K562 (cell line): ENCODE measurements around the gene TRMT44. TPM values are rescaled to one million over a fixed set of nuclear protein-coding genes. Genes with fewer than 3 reads are reported as not detected.

Source experiments
- AFF4 ChIP-seq: sonication (generic); formaldehyde crosslinking; IDR thresholded peaks from 2 replicates; pipeline ENCODE4 v1.8.0; 2023; ENCODE audit warnings: mild to moderate bottlenecking, missing genetic modification reagents
- BHLHE40 ChIP-seq: IDR thresholded peaks from 2 replicates; pipeline ENCODE4 v1.6.1; 2011; ENCODE audit warnings: low read length, improper control_type of control experiment
- CBX3 ChIP-seq, 2 experiments: IDR thresholded peaks; 1 replicate in 1 of 2; 2 replicates in 1 of 2; pipeline ENCODE4 v1.6.1; 2012; ENCODE audit warnings: inconsistent platforms in 2 of 2, low read length in 2 of 2, borderline replicate concordance in 1 of 2, control low read depth in 1 of 2
- CCNT2 ChIP-seq: IDR thresholded peaks from 2 replicates; pipeline ENCODE4 v1.6.1; 2011; ENCODE audit warnings: borderline replicate concordance, low read depth, mild to moderate bottlenecking, moderate library complexity, mixed read lengths, low read length; ENCODE audit not compliant: insufficient read length; ENCODE audit errors: extremely low read depth
- CTBP1 ChIP-seq: fragments of 450-650 bp; IDR thresholded peaks from 2 replicates; pipeline ENCODE4 v1.6.1; 2016; ENCODE audit warnings: borderline replicate concordance
- EGR1 ChIP-seq: fragments of 450-650 bp; conservative IDR thresholded peaks from 2 replicates; pipeline ENCODE4 v1.6.1; 2017; ENCODE audit warnings: mild to moderate bottlenecking
- FOS ChIP-seq: IDR thresholded peaks from 3 replicates; pipeline ENCODE4 v1.6.1; 2011; ENCODE audit not compliant: insufficient read length; ENCODE audit errors: extremely low read depth
- GABPB2 ChIP-seq: fragments of 250-450 bp; sonication (Bioruptor Pico); conservative IDR thresholded peaks from 2 replicates; pipeline ENCODE4 v1.5.1; 2021; ENCODE audit warnings: mild to moderate bottlenecking
- HDGF ChIP-seq: fragments of 450-650 bp; IDR thresholded peaks from 2 replicates; pipeline ENCODE4 v1.6.1; 2016
- KLF13 ChIP-seq: fragments of 450-650 bp; IDR thresholded peaks from 2 replicates; pipeline ENCODE4 v1.6.1; 2016; ENCODE audit warnings: missing genetic modification characterization, low read depth, mild to moderate bottlenecking, missing compliant biosample characterization, moderate library complexity, borderline replicate concordance
- LEF1 ChIP-seq: fragments of 450-650 bp; IDR thresholded peaks from 2 replicates; pipeline ENCODE4 v1.6.1; 2016; ENCODE audit warnings: mild to moderate bottlenecking
- NR4A1 ChIP-seq, 2 experiments: fragments of 250-450 bp in 1 of 2; fragments of 450-650 bp in 1 of 2; sonication (Bioruptor Pico) in 1 of 2; IDR thresholded peaks; 2 replicates each; pipeline versions ENCODE4 v1.4.0 to v1.6.1; 2016 to 2020; ENCODE audit warnings: mild to moderate bottlenecking in 2 of 2, missing compliant biosample characterization in 1 of 2, missing genetic modification characterization in 1 of 2, moderate library complexity in 1 of 2
- PHF8 ChIP-seq: fragments of 200-600 bp; sonication (generic); IDR thresholded peaks from 2 replicates; pipeline ENCODE4 v1.6.1; 2012; ENCODE audit warnings: mixed run types, mild to moderate bottlenecking, inconsistent platforms, low read length, moderate library complexity, borderline replicate concordance
- PTBP1 ChIP-seq: fragments of 200-400 bp; formaldehyde crosslinking; IDR thresholded peaks from 2 replicates; pipeline ENCODE4 v1.6.1; 2017; ENCODE audit warnings: low read depth, low read length
- PYGO2 ChIP-seq: fragments of 450-650 bp; IDR thresholded peaks from 2 replicates; pipeline ENCODE4 v1.6.1; 2016; ENCODE audit warnings: mild to moderate bottlenecking, missing genetic modification characterization, moderate library complexity, missing compliant biosample characterization
- RUNX1 ChIP-seq: sonication (generic); IDR thresholded peaks from 2 replicates; pipeline ENCODE4 v1.6.1; 2016; ENCODE audit warnings: antibody characterized with exemption, low read depth
- SOX6 ChIP-seq: fragments of 450-650 bp; IDR thresholded peaks from 2 replicates; pipeline ENCODE4 v1.6.1; 2014; ENCODE audit warnings: mild to moderate bottlenecking
- ZBED1 ChIP-seq: IDR thresholded peaks from 2 replicates; pipeline ENCODE4 v1.6.1; 2014
- ZNF134 ChIP-seq: fragments of 250-450 bp; sonication (Bioruptor Pico); conservative IDR thresholded peaks from 2 replicates; pipeline ENCODE4 v1.4.0; 2020
- ZNF696 ChIP-seq: fragments of 250-450 bp; sonication (Bioruptor Pico); conservative IDR thresholded peaks from 2 replicates; pipeline ENCODE4 v1.4.0; 2020; ENCODE audit warnings: mild to moderate bottlenecking, moderate library complexity
- ZNF785 ChIP-seq: fragments of 250-450 bp; sonication (Bioruptor Pico); IDR thresholded peaks from 2 replicates; pipeline ENCODE4 v1.4.0; 2020; ENCODE audit warnings: mild to moderate bottlenecking
- polyA plus RNA-seq, 8 experiments: library from polyadenylated mRNA; depleted of rRNA in 4 of 8; stranded (reverse) in 5 of 8; unstranded in 3 of 8; fragments of >200 nt; fragmentation: Nextera tagmentation in 2 of 8; fragmentation: Illumina TruSeq in 1 of 8; extraction: Ambion mirVana in 2 of 8; extraction: Trizol in 1 of 8; gene quantifications; 2 replicates each; pipeline versions ENCODE4 v1.2.1 to v1.2.3, GENCODE V29; 2011 to 2014; ENCODE audit warnings: inconsistent platforms in 1 of 8, missing spikeins in 1 of 8
- total RNA-seq, 7 experiments: library from RNA; depleted of rRNA in 6 of 7; stranded (reverse); fragments of >200 nt in 6 of 7; fragmentation: Illumina TruSeq in 2 of 7; extraction: Trizol in 2 of 7; gene quantifications; 2 replicates each; pipeline versions ENCODE4 v1.2.1 to v1.2.3, GENCODE V29; 2011 to 2021; ENCODE audit warnings: low replicate concordance in 1 of 7
- TF ChIP-seq, protein P1 (sequence below): sonication (generic); formaldehyde crosslinking; IDR thresholded peaks from 2 replicates; pipeline ENCODE4 v1.8.0; 2022; ENCODE audit warnings: missing genetic modification reagents, mild to moderate bottlenecking, borderline replicate concordance
- TF ChIP-seq, protein P2 (sequence below): fragments of 250-450 bp; sonication (Bioruptor Pico); IDR thresholded peaks from 2 replicates; pipeline ENCODE4 v1.5.0; 2020; ENCODE audit warnings: mild to moderate bottlenecking, borderline replicate concordance

TRMT44 gene
- total and polyA plus RNA-seq, 9 of the 15 experiments (the other 6 are each of a cell fraction or from before 2014, with no cell fraction given) = 1.2 to 18.6 (median 10.0) TPM

- no peak for TF ChIP-seq NR4A1 (CRISPR knock-in tag; IDR thresholded peaks at IDR 0.05)
- no peak for TF ChIP-seq NR4A1 (tag; IDR thresholded peaks at IDR 0.05)
- TF ChIP-seq GABPB2 (CRISPR knock-in tag) = no peak
- TF ChIP-seq, protein P1, sequence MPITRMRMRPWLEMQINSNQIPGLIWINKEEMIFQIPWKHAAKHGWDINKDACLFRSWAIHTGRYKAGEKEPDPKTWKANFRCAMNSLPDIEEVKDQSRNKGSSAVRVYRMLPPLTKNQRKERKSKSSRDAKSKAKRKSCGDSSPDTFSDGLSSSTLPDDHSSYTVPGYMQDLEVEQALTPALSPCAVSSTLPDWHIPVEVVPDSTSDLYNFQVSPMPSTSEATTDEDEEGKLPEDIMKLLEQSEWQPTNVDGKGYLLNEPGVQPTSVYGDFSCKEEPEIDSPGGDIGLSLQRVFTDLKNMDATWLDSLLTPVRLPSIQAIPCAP (CRISPR knock-in tag) = no peak
- no peak for TF ChIP-seq PYGO2 (tag)
- TF ChIP-seq ZNF696 = no peak
- TF ChIP-seq, protein P2, sequence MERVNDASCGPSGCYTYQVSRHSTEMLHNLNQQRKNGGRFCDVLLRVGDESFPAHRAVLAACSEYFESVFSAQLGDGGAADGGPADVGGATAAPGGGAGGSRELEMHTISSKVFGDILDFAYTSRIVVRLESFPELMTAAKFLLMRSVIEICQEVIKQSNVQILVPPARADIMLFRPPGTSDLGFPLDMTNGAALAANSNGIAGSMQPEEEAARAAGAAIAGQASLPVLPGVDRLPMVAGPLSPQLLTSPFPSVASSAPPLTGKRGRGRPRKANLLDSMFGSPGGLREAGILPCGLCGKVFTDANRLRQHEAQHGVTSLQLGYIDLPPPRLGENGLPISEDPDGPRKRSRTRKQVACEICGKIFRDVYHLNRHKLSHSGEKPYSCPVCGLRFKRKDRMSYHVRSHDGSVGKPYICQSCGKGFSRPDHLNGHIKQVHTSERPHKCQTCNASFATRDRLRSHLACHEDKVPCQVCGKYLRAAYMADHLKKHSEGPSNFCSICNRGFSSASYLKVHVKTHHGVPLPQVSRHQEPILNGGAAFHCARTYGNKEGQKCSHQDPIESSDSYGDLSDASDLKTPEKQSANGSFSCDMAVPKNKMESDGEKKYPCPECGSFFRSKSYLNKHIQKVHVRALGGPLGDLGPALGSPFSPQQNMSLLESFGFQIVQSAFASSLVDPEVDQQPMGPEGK (CRISPR knock-in tag) = no peak
- 0 out of 2 replicates have a peak, but pooled peaks have one; percentile 31 for TF ChIP-seq KLF13
- TF ChIP-seq HDGF = no peak
- peak; percentile 54 for TF ChIP-seq EGR1
- TF ChIP-seq FOS = no peak
- TF ChIP-seq CTBP1 = peak; percentile 58; the same call in 1 of the 2 replicates
- no peak for TF ChIP-seq CCNT2
- no peak for TF ChIP-seq AFF4
- TF ChIP-seq BHLHE40 = no peak
- TF ChIP-seq LEF1 = no peak
- TF ChIP-seq ZNF134 (CRISPR knock-in tag) = no peak
- TF ChIP-seq SOX6 = no peak
- TF ChIP-seq CBX3 (IDR thresholded peaks at IDR 0.05; ENCODE audit: borderline replicate concordance in 1 of 2, low read length in 2 of 2) = peak in 1 of 2 experiments; percentile 58; a peak in 1 of 3 replicates
- TF ChIP-seq PHF8 = peak; percentile 79
- TF ChIP-seq PTBP1 = no peak
- TF ChIP-seq ZBED1 = 0 out of 2 replicates have a peak, but pooled peaks have one; percentile 54
- TF ChIP-seq RUNX1 = no peak
- TF ChIP-seq ZNF785 (CRISPR knock-in tag) = no peak
Measured at GRCh38 chr4:8440492-8441311, at the start of gene TRMT44, which contains the start of gene ACOX3 (continued).
